GM19099 (cell line): ENCODE data around the gene RBM17.

ENCODE experiments used
- POLR2A ChIP-seq: IDR thresholded peaks from 3 replicates; pipeline ENCODE4 v1.6.1; 2011; ENCODE audit warnings: low read depth; ENCODE audit not compliant: insufficient read length; ENCODE audit errors: extremely low read depth

The RBM17 gene

DNA sequence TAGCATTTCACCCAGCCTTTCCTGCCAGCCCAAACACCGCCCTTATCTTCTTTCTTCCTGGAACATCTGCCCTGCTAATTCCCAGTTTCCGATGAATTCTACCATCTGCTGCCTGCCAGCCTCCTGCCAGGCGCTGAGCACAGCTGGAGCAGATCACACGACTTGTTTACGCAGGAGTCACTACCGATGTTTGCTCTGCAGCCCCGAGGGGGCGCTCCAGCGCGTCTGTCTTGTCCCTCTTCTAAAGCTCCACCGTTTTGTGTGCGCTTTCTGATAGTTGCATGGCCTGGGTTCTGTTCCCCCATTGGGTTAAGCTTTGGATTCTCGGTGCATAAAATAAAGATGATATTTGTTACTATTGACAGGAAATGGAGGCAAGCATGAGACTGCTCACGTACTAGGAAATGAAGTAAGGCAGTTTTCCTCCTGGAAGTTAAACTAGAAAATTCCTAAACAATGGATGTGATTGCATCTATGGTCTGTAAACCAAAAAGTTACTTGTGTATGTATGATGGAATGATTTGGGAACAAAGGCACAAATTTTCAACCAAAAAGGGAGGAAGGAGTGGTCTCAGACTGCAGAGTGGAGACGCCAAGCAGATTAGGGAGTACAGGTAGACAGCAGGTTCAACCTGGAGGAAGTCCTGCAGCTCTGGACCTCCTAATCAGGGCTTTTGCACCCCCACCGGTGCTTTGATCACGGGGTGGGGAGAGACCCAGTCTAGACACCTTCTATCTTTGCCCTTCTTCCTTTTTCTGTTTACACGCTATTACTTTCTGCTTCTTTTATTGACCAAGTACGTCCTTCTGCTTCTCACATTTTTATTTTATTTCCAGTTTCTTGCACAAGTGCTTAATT, 2.2 kb upstream of the RBM17 start:
- no peak for TF ChIP-seq POLR2A

- no peak for TF ChIP-seq POLR2A
Measured at GRCh38 chr10:6089334-6090219, 743 bp downstream of the RBM17 start.

DNA sequence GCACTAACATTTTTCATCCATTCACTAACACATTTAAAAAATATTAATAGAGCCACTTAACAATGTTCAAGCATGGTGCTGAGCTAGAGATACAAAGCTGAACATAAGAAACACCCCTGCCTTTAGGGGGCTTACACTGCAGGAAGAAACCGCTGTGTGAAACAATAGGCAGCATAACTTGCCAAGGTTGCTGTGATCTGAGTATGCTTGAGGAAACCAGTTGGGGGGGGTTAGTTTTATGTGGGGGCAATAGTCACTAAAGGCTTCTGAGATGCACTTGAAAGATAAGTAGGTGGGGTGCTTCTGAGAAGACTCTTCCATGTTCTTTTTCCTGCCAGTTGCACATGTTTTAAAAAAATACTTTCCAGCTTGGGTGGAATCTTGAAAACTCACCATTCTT, 2.8 kb downstream of the RBM17 start:
- no peak for TF ChIP-seq POLR2A

DNA sequence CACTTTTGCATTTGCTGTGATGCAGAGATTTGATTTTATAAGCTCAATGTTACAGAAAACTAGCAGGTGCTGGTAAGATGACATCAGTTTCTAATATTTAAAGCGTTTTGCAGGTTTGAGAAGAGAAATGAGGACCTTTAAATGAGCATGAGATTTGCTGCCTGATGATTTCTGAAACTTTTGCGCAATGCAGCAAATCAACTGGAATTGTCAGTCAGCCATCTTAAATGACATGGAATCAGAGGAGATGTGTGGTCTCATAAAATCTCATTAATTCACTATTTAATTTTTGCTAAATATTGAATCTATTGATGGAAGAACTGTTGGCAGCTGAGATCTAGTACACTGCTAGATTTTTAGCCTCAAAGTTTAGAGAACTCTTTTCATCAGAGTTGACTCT, 3.9 kb downstream of the RBM17 start:
- no peak for TF ChIP-seq POLR2A

DNA sequence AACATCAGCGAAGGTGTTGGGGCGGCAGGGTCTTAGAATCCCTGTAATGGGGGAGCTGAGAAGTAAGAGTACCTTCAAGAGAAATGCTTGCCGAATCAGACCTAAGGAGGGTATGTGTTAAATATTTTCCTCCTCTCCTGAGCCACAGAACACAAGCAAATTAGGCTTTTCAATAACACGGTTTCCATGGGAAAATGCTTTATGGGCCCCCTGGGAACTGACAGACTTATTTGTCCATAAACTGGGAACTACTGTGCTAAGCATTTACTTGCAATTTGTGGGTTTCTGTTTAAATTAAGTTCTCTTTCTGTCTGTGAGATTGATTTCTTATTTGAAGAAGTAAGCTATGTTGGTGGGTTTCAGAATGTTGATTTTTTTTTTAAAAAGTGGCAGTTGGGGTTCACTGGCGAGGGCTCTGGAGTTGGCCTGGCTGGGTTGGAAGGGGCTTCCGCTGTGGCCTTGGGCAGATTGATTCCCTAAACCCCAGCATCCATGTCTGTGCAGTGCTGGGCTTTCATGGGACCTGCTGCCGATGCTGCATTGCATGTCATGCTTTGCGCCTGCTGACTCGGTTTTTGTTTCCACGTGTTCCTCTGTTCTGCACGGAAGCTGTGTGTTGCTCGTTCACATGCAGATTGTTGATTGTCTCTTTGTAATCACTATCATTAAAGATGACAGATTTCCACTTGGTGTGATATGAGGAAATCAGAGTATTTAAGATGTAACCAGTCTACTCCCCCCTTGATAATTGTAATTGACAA, 7.2 kb downstream of the RBM17 start:
- TF ChIP-seq POLR2A: no peak

- TF ChIP-seq POLR2A: no peak
Measured at GRCh38 chr10:6097063-6097462, 8.2 kb downstream of the RBM17 start.

GRCh38 chr10:6098156-6098555, 9.3 kb downstream of the RBM17 start:
- TF ChIP-seq POLR2A: no peak

DNA sequence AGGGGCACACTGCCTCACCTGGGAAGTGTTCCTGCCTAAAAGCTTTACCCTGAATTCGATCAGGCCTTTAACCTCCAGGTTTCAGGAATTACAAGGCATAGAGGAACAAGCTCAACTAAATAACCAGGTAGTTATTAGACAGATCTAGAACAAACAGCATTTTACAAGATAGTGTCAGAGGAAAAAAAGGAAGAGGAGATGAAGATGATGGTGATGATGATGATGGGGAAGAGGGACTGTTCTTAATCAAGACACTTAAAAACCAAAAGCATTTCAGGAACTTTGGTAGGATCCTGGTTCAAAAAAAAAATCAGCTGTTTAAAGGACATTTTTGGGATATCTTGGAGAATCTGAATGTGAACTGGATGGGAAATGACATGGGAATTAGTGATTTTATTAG, 11.5 kb downstream of the RBM17 start:
- no peak for TF ChIP-seq POLR2A

- TF ChIP-seq POLR2A: no peak
Measured at GRCh38 chr10:6101181-6101580, 12.3 kb downstream of the RBM17 start.

- TF ChIP-seq POLR2A: no peak
Measured at GRCh38 chr10:6102128-6102527, 13.3 kb downstream of the RBM17 start.

GRCh38 chr10:6103591-6103990, 14.8 kb downstream of the RBM17 start:
- TF ChIP-seq POLR2A: no peak

GRCh38 chr10:6108072-6108471, 19.2 kb downstream of the RBM17 start:
- no peak for TF ChIP-seq POLR2A

DNA sequence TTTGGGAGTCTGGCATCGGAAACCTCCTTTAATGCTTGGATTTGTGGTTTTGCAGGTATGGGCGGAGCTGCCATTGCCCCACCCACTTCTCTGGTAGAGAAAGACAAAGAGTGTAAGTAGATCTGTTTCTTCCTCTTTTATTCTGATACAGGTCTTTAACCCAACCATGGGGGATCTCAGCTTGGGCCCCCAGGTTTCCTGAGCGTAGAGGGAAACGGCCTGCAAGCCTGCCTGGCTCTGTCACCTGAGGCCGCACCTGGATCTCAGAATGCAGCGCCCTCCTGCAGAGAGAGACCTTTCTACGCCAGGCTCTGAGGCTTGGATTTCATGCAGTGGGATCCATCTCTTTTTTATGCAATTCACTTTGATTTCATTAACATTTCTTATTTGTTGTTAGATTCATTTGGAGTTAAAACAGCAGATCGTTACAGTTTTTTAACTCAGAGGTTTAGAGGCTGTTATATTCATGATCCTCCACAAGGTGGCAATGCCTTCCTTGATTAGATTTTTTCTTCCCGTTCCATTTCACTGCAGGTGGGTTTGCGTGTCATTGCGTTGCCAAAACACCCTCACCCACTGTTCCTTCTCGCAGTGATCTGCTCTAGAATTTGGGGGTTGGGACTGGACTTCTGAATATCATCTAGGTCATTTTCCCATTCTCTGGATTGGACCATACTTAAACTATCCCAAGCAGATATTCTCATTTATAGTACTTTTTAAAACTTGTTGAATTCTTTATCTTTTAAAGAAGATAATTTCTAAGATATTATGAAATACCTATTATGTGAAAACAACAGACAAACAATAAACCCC, 20.0 kb downstream of the RBM17 start:
- TF ChIP-seq POLR2A: no peak

DNA sequence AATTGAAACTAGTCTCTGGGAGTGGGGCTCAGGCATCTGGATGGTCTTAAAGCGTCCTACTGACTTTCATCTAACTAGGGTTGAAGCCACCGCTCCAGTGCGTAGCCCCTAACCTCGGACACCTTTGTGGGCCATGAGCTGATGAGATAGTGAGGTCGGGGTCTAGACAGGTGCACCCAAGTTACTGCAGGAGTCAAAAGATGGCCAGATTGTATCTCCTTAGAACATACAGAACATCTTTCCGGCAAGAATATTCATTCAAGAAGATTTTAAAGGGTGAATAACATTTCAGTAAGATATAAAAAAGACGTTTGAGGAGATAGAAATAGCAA, 20.6 kb downstream of the RBM17 start:
- TF ChIP-seq POLR2A: no peak
